CD8-positive, alpha-beta memory T cell (primary cell): ENCODE data around the gene HAND2. TPM values are rescaled to one million over a fixed set of nuclear protein-coding genes. Genes with fewer than 3 reads are reported as not detected.

Experiments
- CTCF ChIA-PET: fragments of 350-600 bp; sonication (Branson Sonifier 250); formaldehyde crosslinking; loops from one replicate; lab custom pipeline; 2021; ENCODE audit warnings: antibody characterized with exemption; lab: Charles Lee
- POLR2A ChIA-PET: fragments of 350-600 bp; sonication (Branson Sonifier 250); formaldehyde crosslinking; loops from one replicate; lab custom pipeline; 2021; ENCODE audit warnings: antibody characterized with exemption; lab: Charles Lee
- DNase-seq, 5 donors: peaks; one replicate each; pipeline versions ENCODE4 v3.0.0 to v3.0.0-alpha.2; 2020 to 2022; ENCODE audit warnings: mixed read lengths in 1 of 5
- H3K27ac ChIP-seq: one replicate; pipeline ENCODE4 v1.7.0; 2013; ENCODE audit warnings: low read depth, mild to moderate bottlenecking, low read length, moderate library complexity
- H3K27me3 ChIP-seq: 2 replicates; pipeline ENCODE4 v1.7.0; 2013; ENCODE audit warnings: low read length, mild to moderate bottlenecking; ENCODE audit not compliant: insufficient read depth, poor library complexity, severe bottlenecking
- H3K36me3 ChIP-seq: 2 replicates; pipeline ENCODE4 v1.7.0; 2013; ENCODE audit warnings: mild to moderate bottlenecking, low read length, moderate library complexity; ENCODE audit not compliant: insufficient read depth
- H3K4me1 ChIP-seq: 2 replicates; pipeline ENCODE4 v1.7.0; 2013; ENCODE audit warnings: mild to moderate bottlenecking, low read length, moderate library complexity; ENCODE audit not compliant: insufficient read depth
- H3K4me3 ChIP-seq: 2 replicates; pipeline ENCODE4 v1.7.0; 2013; ENCODE audit warnings: mild to moderate bottlenecking, low read length
- H3K9me3 ChIP-seq: 2 replicates; pipeline ENCODE4 v1.7.0; 2013; ENCODE audit warnings: mild to moderate bottlenecking, low read length
- H3K27ac Mint-ChIP-seq, 8 donors: one replicate each; pipeline ENCODE4 v1.8.0; 2020 to 2021; ENCODE audit warnings: mixed read lengths in 8 of 8, mild to moderate bottlenecking in 6 of 8, inconsistent platforms in 3 of 8, moderate library complexity in 3 of 8
- H3K27me3 Mint-ChIP-seq, 2 donors: one replicate each; pipeline ENCODE4 v1.8.0; 2020 to 2021; ENCODE audit warnings: mixed read lengths in 2 of 2, mild to moderate bottlenecking in 1 of 2, moderate library complexity in 1 of 2
- H3K36me3 Mint-ChIP-seq, 3 donors: one replicate each; pipeline ENCODE4 v1.8.0; 2020 to 2021; ENCODE audit warnings: mixed read lengths in 3 of 3, inconsistent platforms in 1 of 3, mild to moderate bottlenecking in 1 of 3
- H3K4me1 Mint-ChIP-seq, 3 donors: one replicate each; pipeline ENCODE4 v1.8.0; 2020 to 2021; ENCODE audit warnings: mixed read lengths in 3 of 3, inconsistent platforms in 1 of 3, mild to moderate bottlenecking in 1 of 3
- H3K4me3 Mint-ChIP-seq, 7 donors: one replicate each; pipeline ENCODE4 v1.8.0; 2020 to 2021; ENCODE audit warnings: mixed read lengths in 7 of 7, mild to moderate bottlenecking in 6 of 7, moderate library complexity in 4 of 7, inconsistent platforms in 2 of 7
- H3K9me3 Mint-ChIP-seq, 5 donors: one replicate each; pipeline ENCODE4 v1.8.0; 2020 to 2022; ENCODE audit warnings: mixed read lengths in 5 of 5, mild to moderate bottlenecking in 3 of 5, moderate library complexity in 2 of 5, inconsistent platforms in 1 of 5
- polyA plus RNA-seq: library from polyadenylated mRNA; unstranded; fragments of 300-500 nt; fragmentation: Illumina TruSeq; gene quantifications from one replicate; pipeline ENCODE4 v1.2.3, GENCODE V29; 2021
- total RNA-seq, 2 experiments: library from RNA; stranded (reverse); gene quantifications; one replicate each; pipeline ENCODE4 v1.2.3, GENCODE V29; 2021

The HAND2 gene
- total and polyA plus RNA-seq, 3 experiments from 2014 or later, result not detected

- H3K4me3 Mint-ChIP-seq, result no peak overlapping the region
Measured at GRCh38 chr4:173478201-173478912, 51.7 kb downstream of the HAND2 start.

GRCh38 chr4:173477016-173477415 is 53.0 kb downstream of the HAND2 start:
- CTCF ChIA-PET, result interaction anchor here (1.1 kb wide), 1 partner anchor 17 kb away, joined by 3 read pairs; no protein-coding TSS in a partner anchor
- Mint-ChIP-seq H3K36me3 (peaks cover 0 to 4% (median 0%) of the 10 kb centered on the region in 3 donors), H3K9me3 (no peaks in the 10 kb centered on the region), H3K4me1 (no peaks in the 10 kb centered on the region), H3K27ac (no peak overlapping the region), H3K27me3 (peaks cover 2 to 3% of the 10 kb centered on the region in 2 donors), H3K4me3 (no peak overlapping the region)
- Histone ChIP-seq H3K9me3 (no peaks in the 10 kb centered on the region), H3K4me1 (no peaks in the 10 kb centered on the region), H3K36me3 (no peaks in the 10 kb centered on the region), H3K4me3 (no peak overlapping the region), H3K27ac (no peak overlapping the region), H3K27me3 (no peaks in the 10 kb centered on the region)
- no peak for DNase-seq
- POLR2A ChIA-PET, result no interaction called here

More at GRCh38 chr4:173478201-173478912, 51.7 kb downstream of the HAND2 start:
- Histone ChIP-seq H3K4me1 (no peaks in the 10 kb centered on the region), H3K27me3 (no peaks in the 10 kb centered on the region), H3K4me3 (no peak overlapping the region), H3K27ac (no peak overlapping the region), H3K36me3 (no peaks in the 10 kb centered on the region), H3K9me3 (no peaks in the 10 kb centered on the region)
- no peak overlapping the region for H3K27ac Mint-ChIP-seq
- peaks cover 0 to 2% (median 0%) of the 10 kb centered on the region in 3 donors for H3K36me3 Mint-ChIP-seq
- peaks cover 1 to 2% of the 10 kb centered on the region in 2 donors for H3K27me3 Mint-ChIP-seq
- H3K9me3 Mint-ChIP-seq, result no peaks in the 10 kb centered on the region
- ChIA-PET POLR2A (no interaction called here), CTCF (no interaction called here)
- DNase-seq, result no peak
- H3K4me1 Mint-ChIP-seq, result no peaks in the 10 kb centered on the region

Other genes with a start within 250 kb of the HAND2 start
- 100 to 1,000 TPM; 341 to 342 TPM for gene HMGB2, start 195.9 kb downstream of the HAND2 start, total RNA-seq
- 212 TPM for gene HMGB2, start 195.9 kb downstream of the HAND2 start, polyA plus RNA-seq
- gene SAP30, start 159.3 kb downstream of the HAND2 start, total RNA-seq, result 10 to 100 TPM; 24.8 to 25.3 TPM
- 10.0 TPM for gene SAP30, start 159.3 kb downstream of the HAND2 start, polyA plus RNA-seq
- not detected for gene SCRG1, start 131.1 kb downstream of the HAND2 start, total RNA-seq
- gene SCRG1, start 131.1 kb downstream of the HAND2 start, polyA plus RNA-seq, result not detected